HG03469 (cell line): ENCODE data around the gene PRODH2.
"Not testable (repeated sequence)": the region's sequence is repeated elsewhere in the genome, so short reads cannot be mapped to it uniquely, and the experiment has no call there.

Experiments
- ATAC-seq: cut with Tn5 transposase; IDR thresholded peaks from one replicate; pipeline ENCODE4 v1.9.1; 2021; ENCODE audit warnings: mild to moderate bottlenecking, moderate library complexity, moderate number of reproducible peaks; ENCODE audit not compliant: unreplicated experiment

Gene PRODH2

GRCh38 chr19:35782589-35782988, 30.1 kb downstream of the PRODH2 start:
- ATAC-seq = no peak

- ATAC-seq = no peak
Measured at GRCh38 chr19:35781650-35782049, 31.0 kb downstream of the PRODH2 start.

GRCh38 chr19:35780717-35781116, 31.9 kb downstream of the PRODH2 start:
- ATAC-seq = no peak

GRCh38 chr19:35780058-35780457, 32.6 kb downstream of the PRODH2 start:
- no peak for ATAC-seq

- no peak for ATAC-seq
Measured at GRCh38 chr19:35779033-35779432, 33.6 kb downstream of the PRODH2 start.

GRCh38 chr19:35777961-35778360, 34.7 kb downstream of the PRODH2 start:
- no peak for ATAC-seq

GRCh38 chr19:35777086-35777841, 35.4 kb downstream of the PRODH2 start:
- no peak for ATAC-seq

GRCh38 chr19:35776102-35776788, 36.4 kb downstream of the PRODH2 start:
- no peak for ATAC-seq

- ATAC-seq = peak; percentile 84
Measured at GRCh38 chr19:35775298-35776101, 37.1 kb downstream of the PRODH2 start, which contains the start of gene ARHGAP33. TSS of gene ARHGAP33 (plus strand) at chr19:35775564. CDS start at chr19:35775659, 95 bp downstream.

- ATAC-seq = no peak
Measured at GRCh38 chr19:35775046-35775297, 37.7 kb downstream of the PRODH2 start.

- no peak for ATAC-seq
Measured at GRCh38 chr19:35774274-35775045, 38.2 kb downstream of the PRODH2 start.

GRCh38 chr19:35773020-35773806, 39.4 kb downstream of the PRODH2 start:
- no peak for ATAC-seq

- ATAC-seq = not testable (repeated sequence)
Measured at GRCh38 chr19:35772362-35772761, 40.3 kb downstream of the PRODH2 start.

GRCh38 chr19:35768082-35768421, 44.6 kb downstream of the PRODH2 start:
- no peak for ATAC-seq

- no peak for ATAC-seq
Measured at GRCh38 chr19:35767288-35768081, 45.2 kb downstream of the PRODH2 start.

GRCh38 chr19:35766571-35767104, 46.0 kb downstream of the PRODH2 start:
- ATAC-seq = no peak

- ATAC-seq = no peak
Measured at GRCh38 chr19:35764432-35765315, 48.0 kb downstream of the PRODH2 start.

- ATAC-seq = no peak
Measured at GRCh38 chr19:35760711-35761349, 51.8 kb downstream of the PRODH2 start.
